Mammary epithelial cell (primary cell): Measurements from ENCODE around the gene TNFRSF14.

Experiments used
- EZH2 ChIP-seq: IDR thresholded peaks from 2 replicates; pipeline ENCODE4 v1.6.1; 2012; ENCODE audit warnings: low read length, inconsistent platforms, borderline replicate concordance
- TF ChIP-seq, protein P1 (sequence below), 2 donors: IDR thresholded peaks in 1 of 2; conservative IDR thresholded peaks in 1 of 2; 2 replicates each; pipeline ENCODE4 v1.5.1; 2011 to 2012; ENCODE audit warnings: inconsistent platforms in 2 of 2, low read length in 2 of 2, mild to moderate bottlenecking in 2 of 2, control low read depth in 1 of 2, low read depth in 1 of 2; ENCODE audit not compliant: insufficient read depth in 1 of 2; ENCODE audit errors: extremely low read depth in 1 of 2

- TF ChIP-seq EZH2: no peak
- TF ChIP-seq, protein P1, sequence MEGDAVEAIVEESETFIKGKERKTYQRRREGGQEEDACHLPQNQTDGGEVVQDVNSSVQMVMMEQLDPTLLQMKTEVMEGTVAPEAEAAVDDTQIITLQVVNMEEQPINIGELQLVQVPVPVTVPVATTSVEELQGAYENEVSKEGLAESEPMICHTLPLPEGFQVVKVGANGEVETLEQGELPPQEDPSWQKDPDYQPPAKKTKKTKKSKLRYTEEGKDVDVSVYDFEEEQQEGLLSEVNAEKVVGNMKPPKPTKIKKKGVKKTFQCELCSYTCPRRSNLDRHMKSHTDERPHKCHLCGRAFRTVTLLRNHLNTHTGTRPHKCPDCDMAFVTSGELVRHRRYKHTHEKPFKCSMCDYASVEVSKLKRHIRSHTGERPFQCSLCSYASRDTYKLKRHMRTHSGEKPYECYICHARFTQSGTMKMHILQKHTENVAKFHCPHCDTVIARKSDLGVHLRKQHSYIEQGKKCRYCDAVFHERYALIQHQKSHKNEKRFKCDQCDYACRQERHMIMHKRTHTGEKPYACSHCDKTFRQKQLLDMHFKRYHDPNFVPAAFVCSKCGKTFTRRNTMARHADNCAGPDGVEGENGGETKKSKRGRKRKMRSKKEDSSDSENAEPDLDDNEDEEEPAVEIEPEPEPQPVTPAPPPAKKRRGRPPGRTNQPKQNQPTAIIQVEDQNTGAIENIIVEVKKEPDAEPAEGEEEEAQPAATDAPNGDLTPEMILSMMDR (conservative IDR thresholded peaks at IDR 0.05 in 1 of 2, IDR thresholded peaks at IDR 0.05 in 1 of 2; ENCODE audit: extremely low read depth in 1 of 2, insufficient read depth in 1 of 2, low read depth in 1 of 2, low read length in 2 of 2): no peak
Observed at GRCh38 chr1:2530513-2531361, 25.4 kb upstream of the TNFRSF14 start.
